ENCODE results near the gene SF3A2. TPM values are rescaled to one million over a fixed set of nuclear protein-coding genes. Genes with fewer than 3 reads are reported as not detected.

Gene SF3A2
- total RNA-seq, 1 experiment from 2014 or later: 184 TPM

GRCh38 chr19:2273356-2274184 lies 36.9 kb downstream of the SF3A2 start (continued):
- TF ChIP-seq HMGXB4 (CRISPR knock-in tag; IDR thresholded peaks at IDR 0.05): peak; percentile 92
- no peak for TF ChIP-seq E2F4 (CRISPR knock-in tag; IDR thresholded peaks at IDR 0.05; ENCODE audit: borderline replicate concordance, low read depth)
- TF ChIP-seq STAT6 (CRISPR knock-in tag; conservative IDR thresholded peaks at IDR 0.05; ENCODE audit: low read depth): no peak
- no peak for TF ChIP-seq MXD4 (CRISPR knock-in tag; IDR thresholded peaks at IDR 0.05; ENCODE audit: borderline replicate concordance)
- no peak for TF ChIP-seq ZNF416 (CRISPR knock-in tag; IDR thresholded peaks at IDR 0.05)
- TF ChIP-seq RORB (CRISPR knock-in tag; IDR thresholded peaks at IDR 0.05): no peak
- TF ChIP-seq RELA (CRISPR knock-in tag; IDR thresholded peaks at IDR 0.05; ENCODE audit: borderline replicate concordance): no peak
- TF ChIP-seq NR3C1 (CRISPR knock-in tag; conservative IDR thresholded peaks at IDR 0.05; ENCODE audit: low read depth): peak; percentile 86; the same call in 1 of the 2 replicates
- no peak for TF ChIP-seq ATF1 (CRISPR knock-in tag; IDR thresholded peaks at IDR 0.05)
- TF ChIP-seq ETV6 (CRISPR knock-in tag; IDR thresholded peaks at IDR 0.05): peak; percentile 77
- no peak for TF ChIP-seq E2F1 (CRISPR knock-in tag; IDR thresholded peaks at IDR 0.05)
- TF ChIP-seq ZBTB21 (CRISPR knock-in tag; IDR thresholded peaks at IDR 0.05; ENCODE audit: borderline replicate concordance): no peak
- TF ChIP-seq JUN (CRISPR knock-in tag; IDR thresholded peaks at IDR 0.05): no peak
- TF ChIP-seq SOX15 (CRISPR knock-in tag; IDR thresholded peaks at IDR 0.05): no peak
- TF ChIP-seq SMAD4 (CRISPR knock-in tag; IDR thresholded peaks at IDR 0.05): 0 out of 2 replicates have a peak, but pooled peaks have one; percentile 59
- TF ChIP-seq IRF1 (CRISPR knock-in tag; IDR thresholded peaks at IDR 0.05): no peak
- TF ChIP-seq ARID4B (CRISPR knock-in tag; IDR thresholded peaks at IDR 0.05; ENCODE audit: borderline replicate concordance): 0 out of 2 replicates have a peak, but pooled peaks have one; percentile 72
- no peak for TF ChIP-seq ZNF423 (CRISPR knock-in tag; IDR thresholded peaks at IDR 0.05)
- TF ChIP-seq KAT7 (CRISPR knock-in tag; IDR thresholded peaks at IDR 0.05; ENCODE audit: borderline replicate concordance): peak; percentile 69; the same call in 1 of the 2 replicates
- TF ChIP-seq FOXJ3 (CRISPR knock-in tag; IDR thresholded peaks at IDR 0.05; ENCODE audit: borderline replicate concordance): no peak
- TF ChIP-seq JAZF1 (CRISPR knock-in tag; IDR thresholded peaks at IDR 0.05): no peak
- no peak for TF ChIP-seq FOXP1 (CRISPR knock-in tag; IDR thresholded peaks at IDR 0.05; ENCODE audit: borderline replicate concordance)
- TF ChIP-seq ZNF138 (CRISPR knock-in tag; conservative IDR thresholded peaks at IDR 0.05): no peak
- no peak for TF ChIP-seq ZNF425 (CRISPR knock-in tag; conservative IDR thresholded peaks at IDR 0.05)
